Natural killer cell (primary cell): Measurements from ENCODE around the gene AQP7. TPM values are rescaled to one million over a fixed set of nuclear protein-coding genes. Genes with fewer than 3 reads are reported as not detected.

Experiments used
- ATAC-seq, 3 donors: fragments of 150-1000 bp in 2 of 3; fragments of 200-7000 bp in 1 of 3; cut with Tn5 transposase; 1 replicate in 1 of 3; 2 replicates in 2 of 3; pipeline ENCODE4 v1.10.0; 2021; ENCODE audit warnings: mild to moderate bottlenecking in 2 of 3, moderate library complexity in 2 of 3
- DNase-seq, 2 donors: peaks; one replicate each; pipeline versions ENCODE4 v3.0.0 to v3.0.0-alpha.2; 2013 to 2021; ENCODE audit warnings: mixed read lengths in 1 of 2
- H3K27ac ChIP-seq: one replicate; pipeline ENCODE4 v1.5.1; 2013; ENCODE audit warnings: mild to moderate bottlenecking, low read length
- H3K27me3 ChIP-seq: one replicate; pipeline ENCODE4 v1.6.1; 2013; ENCODE audit warnings: low read length; ENCODE audit not compliant: control insufficient read depth, insufficient read depth
- H3K36me3 ChIP-seq: one replicate; pipeline ENCODE4 v1.6.1; 2013; ENCODE audit warnings: low read length; ENCODE audit not compliant: control insufficient read depth, insufficient read depth
- H3K4me1 ChIP-seq: one replicate; pipeline ENCODE4 v1.6.1; 2013; ENCODE audit warnings: low read length; ENCODE audit not compliant: control insufficient read depth, insufficient read depth
- H3K4me3 ChIP-seq: one replicate; pipeline ENCODE4 v1.5.1; 2013; ENCODE audit warnings: low read length
- H3K9me3 ChIP-seq: one replicate; pipeline ENCODE4 v1.6.1; 2013; ENCODE audit warnings: low read length; ENCODE audit not compliant: control insufficient read depth, insufficient read depth
- H3K27ac Mint-ChIP-seq, 2 donors: one replicate each; pipeline ENCODE4 v1.8.0; 2022; ENCODE audit warnings: mild to moderate bottlenecking in 2 of 2, mixed read lengths in 2 of 2, moderate library complexity in 1 of 2
- H3K27me3 Mint-ChIP-seq, 2 donors: one replicate each; pipeline ENCODE4 v1.8.0; 2022; ENCODE audit warnings: low read depth in 2 of 2, mixed read lengths in 2 of 2
- H3K36me3 Mint-ChIP-seq: one replicate; pipeline ENCODE4 v1.8.0; 2022; ENCODE audit warnings: mixed read lengths
- H3K4me1 Mint-ChIP-seq, 2 donors: one replicate each; pipeline ENCODE4 v1.8.0; 2022; ENCODE audit warnings: mixed read lengths in 2 of 2
- H3K4me3 Mint-ChIP-seq: one replicate; pipeline ENCODE4 v1.8.0; 2022; ENCODE audit warnings: mild to moderate bottlenecking, moderate library complexity, mixed read lengths
- H3K9me3 Mint-ChIP-seq, 2 donors: one replicate each; pipeline ENCODE4 v1.8.0; 2022; ENCODE audit warnings: mixed read lengths in 2 of 2
- WGBS: methylation state at CpG from one replicate; pipeline ENCODE4 v1.1.7; 2013; ENCODE audit warnings: missing lambda C conversion rate; ENCODE audit not compliant: insufficient coverage; 5-methylcytosine and 5-hydroxymethylcytosine counted together
- intact Hi-C: fragments of 100-400 bp; cut with micrococcal nuclease; formaldehyde crosslinking; loops from one replicate; pipeline ENCODE4 v1.14.2; 2022
- total RNA-seq, 4 donors: library from RNA; stranded (reverse); fragments of 120-200 nt in 1 of 4; gene quantifications; one replicate each; pipeline versions ENCODE4 v1.2.3 to v1.2.4, GENCODE V29; 2013 to 2022
- TF ChIP-seq, protein P1 (sequence below): fragments of 200-600 bp; IDR thresholded peaks from one replicate; pipeline ENCODE4 v1.8.0; 2022; ENCODE audit warnings: antibody characterized with exemption

AQP7 gene
- total RNA-seq, 3 donors from 2014 or later (not counting 1 experiment from before 2014, with no cell fraction given): not detected

DNA sequence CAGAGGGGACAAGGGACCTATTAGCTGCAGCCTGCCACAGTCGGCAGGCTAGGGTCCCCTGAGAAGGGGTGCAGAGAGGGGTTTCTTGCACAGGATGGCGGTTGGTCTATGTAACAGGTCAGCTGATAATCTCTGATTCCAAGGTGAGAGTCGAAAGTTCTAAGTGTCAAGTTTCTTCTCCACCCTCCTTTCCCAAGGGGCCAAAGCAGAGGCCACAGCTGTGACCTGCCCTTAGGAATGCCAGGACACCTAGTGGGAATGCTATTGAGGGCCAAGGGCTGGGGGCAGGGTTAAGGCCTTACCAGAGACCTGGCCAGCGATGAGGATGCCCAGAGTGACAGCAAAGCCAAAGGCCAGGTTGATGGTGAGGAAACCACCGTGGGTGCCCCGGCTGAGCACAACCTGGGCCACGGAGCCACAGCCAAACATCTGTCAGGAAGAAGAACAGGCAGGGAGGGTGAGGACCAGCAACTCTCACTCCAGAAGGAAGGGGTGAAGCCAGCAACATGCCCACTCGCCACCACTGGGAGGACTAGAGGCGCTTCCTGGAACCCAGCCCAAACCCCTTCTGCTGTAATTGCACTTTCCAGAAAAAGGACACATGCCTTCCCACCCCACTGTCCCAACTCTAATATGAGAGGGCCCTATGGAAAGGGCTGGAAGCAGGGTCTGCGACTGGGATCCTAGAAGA, 41.2 kb upstream of the AQP7 start:
- intact Hi-C loops: no loop called here
- TF ChIP-seq, protein P1, sequence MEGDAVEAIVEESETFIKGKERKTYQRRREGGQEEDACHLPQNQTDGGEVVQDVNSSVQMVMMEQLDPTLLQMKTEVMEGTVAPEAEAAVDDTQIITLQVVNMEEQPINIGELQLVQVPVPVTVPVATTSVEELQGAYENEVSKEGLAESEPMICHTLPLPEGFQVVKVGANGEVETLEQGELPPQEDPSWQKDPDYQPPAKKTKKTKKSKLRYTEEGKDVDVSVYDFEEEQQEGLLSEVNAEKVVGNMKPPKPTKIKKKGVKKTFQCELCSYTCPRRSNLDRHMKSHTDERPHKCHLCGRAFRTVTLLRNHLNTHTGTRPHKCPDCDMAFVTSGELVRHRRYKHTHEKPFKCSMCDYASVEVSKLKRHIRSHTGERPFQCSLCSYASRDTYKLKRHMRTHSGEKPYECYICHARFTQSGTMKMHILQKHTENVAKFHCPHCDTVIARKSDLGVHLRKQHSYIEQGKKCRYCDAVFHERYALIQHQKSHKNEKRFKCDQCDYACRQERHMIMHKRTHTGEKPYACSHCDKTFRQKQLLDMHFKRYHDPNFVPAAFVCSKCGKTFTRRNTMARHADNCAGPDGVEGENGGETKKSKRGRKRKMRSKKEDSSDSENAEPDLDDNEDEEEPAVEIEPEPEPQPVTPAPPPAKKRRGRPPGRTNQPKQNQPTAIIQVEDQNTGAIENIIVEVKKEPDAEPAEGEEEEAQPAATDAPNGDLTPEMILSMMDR: no peak
- H3K36me3 Mint-ChIP-seq: no peaks in the 10 kb centered on the region
- H3K27me3 Mint-ChIP-seq: no peaks in the 10 kb centered on the region
- no peak for ATAC-seq
- peaks cover 13 to 30% of the 10 kb centered on the region in 2 donors for H3K4me1 Mint-ChIP-seq
- 73% methylated on average over 10 of the region's 10 CpGs for WGBS
- no peak overlapping the region for H3K27ac Mint-ChIP-seq
- Histone ChIP-seq H3K4me1 (peaks cover 30% of the 10 kb centered on the region), H3K27me3 (no peaks in the 10 kb centered on the region), H3K36me3 (no peaks in the 10 kb centered on the region), H3K9me3 (no peaks in the 10 kb centered on the region), H3K4me3 (no peak overlapping the region), H3K27ac (no peak overlapping the region)
- no peaks in the 10 kb centered on the region for H3K9me3 Mint-ChIP-seq
- no peak for DNase-seq
- no peak overlapping the region for H3K4me3 Mint-ChIP-seq

DNA sequence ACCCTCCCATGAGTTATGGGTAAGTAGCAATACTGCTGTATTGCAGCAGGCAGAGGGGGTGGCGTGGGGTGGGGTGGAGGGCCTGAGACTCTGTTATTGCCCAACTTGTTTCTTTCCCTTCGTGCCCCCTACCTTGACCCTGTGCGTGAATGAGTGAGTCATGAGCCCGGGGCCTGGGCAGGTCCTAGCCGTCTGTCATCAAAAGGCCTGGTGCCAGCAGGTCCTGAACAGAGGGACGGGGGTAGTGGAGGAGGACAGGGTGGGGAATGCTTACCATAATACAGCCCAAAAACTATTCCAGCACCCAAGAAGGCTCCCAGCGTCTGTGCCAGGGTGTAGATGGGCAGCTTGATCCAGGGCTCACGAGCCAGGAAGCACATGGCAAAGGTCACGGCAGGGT, 40.7 kb upstream of the AQP7 start:
- TF ChIP-seq, protein P1: no peak
- Mint-ChIP-seq H3K4me3 (no peak overlapping the region), H3K27me3 (no peaks in the 10 kb centered on the region), H3K4me1 (peaks cover 13 to 30% of the 10 kb centered on the region in 2 donors), H3K36me3 (no peaks in the 10 kb centered on the region), H3K9me3 (no peaks in the 10 kb centered on the region), H3K27ac (no peak overlapping the region)
- Histone ChIP-seq H3K4me1 (peaks cover 25% of the 10 kb centered on the region), H3K27ac (no peak overlapping the region), H3K27me3 (no peaks in the 10 kb centered on the region), H3K9me3 (no peaks in the 10 kb centered on the region), H3K4me3 (no peak overlapping the region), H3K36me3 (no peaks in the 10 kb centered on the region)
- DNase-seq (no peak), ATAC-seq (no peak)
- intact Hi-C loops: no loop called here
- 96% methylated on average over 8 of the region's 9 CpGs for WGBS

DNA sequence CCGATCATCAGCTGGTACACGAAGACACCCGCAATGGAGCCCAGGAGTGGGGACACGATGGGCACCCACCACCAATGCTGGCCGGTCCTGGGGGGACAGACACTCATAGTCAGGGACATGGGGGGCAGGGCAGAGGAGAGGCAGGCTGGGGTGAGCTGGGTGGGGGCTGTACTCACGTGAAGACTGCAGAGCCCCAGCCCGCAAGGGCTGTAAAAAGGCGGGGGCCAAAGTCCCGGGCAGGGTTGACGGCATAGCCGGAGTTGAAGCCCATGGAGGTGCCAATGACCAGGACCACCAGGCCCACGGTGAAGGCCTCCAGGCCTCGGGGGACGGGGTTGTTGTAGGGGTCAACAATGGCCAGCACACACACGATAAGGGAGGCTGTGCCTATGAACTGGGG, 39.8 kb upstream of the AQP7 start:
- Histone ChIP-seq H3K27me3 (no peaks in the 10 kb centered on the region), H3K27ac (no peak overlapping the region), H3K9me3 (no peaks in the 10 kb centered on the region), H3K4me1 (peaks cover 17% of the 10 kb centered on the region), H3K4me3 (no peak overlapping the region), H3K36me3 (no peaks in the 10 kb centered on the region)
- intact Hi-C loops: no loop called here
- H3K36me3 Mint-ChIP-seq: no peaks in the 10 kb centered on the region
- TF ChIP-seq, protein P1: no peak
- ATAC-seq (no peak), DNase-seq (no peak)
- no peak overlapping the region for H3K27ac Mint-ChIP-seq
- H3K4me3 Mint-ChIP-seq: no peak overlapping the region
- H3K27me3 Mint-ChIP-seq: no peaks in the 10 kb centered on the region
- no peaks in the 10 kb centered on the region for H3K9me3 Mint-ChIP-seq
- peaks cover 12 to 22% of the 10 kb centered on the region in 2 donors for H3K4me1 Mint-ChIP-seq
- WGBS: 96% methylated on average over 15 of the region's 15 CpGs

DNA sequence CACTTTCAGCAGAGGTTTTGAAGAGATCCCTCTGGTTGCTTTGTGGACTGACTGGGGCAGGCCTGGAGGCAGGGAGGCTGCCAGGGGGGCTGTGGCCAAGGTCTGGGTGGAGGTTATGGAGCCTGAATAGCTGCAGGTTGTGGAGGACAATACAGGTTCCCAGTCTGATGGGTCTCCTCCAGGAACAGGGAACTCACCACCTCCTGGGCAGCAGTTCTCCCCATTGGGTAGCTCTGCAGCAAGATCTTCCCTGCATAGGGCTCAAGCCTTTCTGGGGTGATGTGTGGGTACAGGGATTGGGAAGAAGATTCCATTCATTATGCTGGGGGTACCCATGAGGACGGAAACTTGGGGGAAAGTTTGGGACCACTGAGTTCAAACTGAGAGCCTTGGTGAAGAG, 38.2 kb upstream of the AQP7 start:
- Histone ChIP-seq H3K27me3 (no peaks in the 10 kb centered on the region), H3K4me3 (no peak overlapping the region), H3K36me3 (no peaks in the 10 kb centered on the region), H3K4me1 (peaks cover 2% of the 10 kb centered on the region), H3K27ac (no peak overlapping the region), H3K9me3 (no peaks in the 10 kb centered on the region)
- Mint-ChIP-seq H3K27ac (no peak overlapping the region), H3K9me3 (no peaks in the 10 kb centered on the region), H3K4me3 (no peak overlapping the region), H3K27me3 (no peaks in the 10 kb centered on the region), H3K4me1 (peaks cover 0 to 7% of the 10 kb centered on the region in 2 donors), H3K36me3 (no peaks in the 10 kb centered on the region)
- 100% methylated on average over 1 of the region's 1 CpG for WGBS
- TF ChIP-seq, protein P1: no peak
- ATAC-seq (no peak), DNase-seq (no peak)
- intact Hi-C loops: no loop called here
